Measurements from ENCODE around the gene HPSE2. TPM values are rescaled to one million over a fixed set of nuclear protein-coding genes. Genes with fewer than 3 reads are reported as not detected.
A peak's percentile ranks its signal among the peaks of the same experiment; 100 is the strongest.

The HPSE2 gene
- total RNA-seq, 1 experiment from 2014 or later, result not detected

DNA sequence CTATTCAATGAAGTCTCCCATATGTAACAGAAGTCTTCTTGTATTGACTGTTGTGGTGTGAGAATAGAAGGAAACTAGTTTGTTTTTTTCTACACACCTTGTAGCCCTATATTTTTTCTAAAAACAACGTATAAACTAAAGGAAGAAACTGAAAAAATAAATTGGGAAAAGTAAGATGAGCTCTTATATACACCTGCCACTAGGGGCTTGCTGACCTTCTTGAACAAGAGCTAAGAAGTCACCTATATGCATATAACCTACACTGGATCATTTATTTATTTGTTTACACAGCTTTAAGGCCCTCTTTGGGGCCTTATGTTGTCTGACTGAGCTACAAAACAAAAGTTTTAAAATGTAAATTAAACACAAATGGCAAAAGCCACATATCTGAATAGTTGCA lies 383.0 kb downstream of the HPSE2 start:
- Histone ChIP-seq H3K36me3 (ENCODE audit: control insufficient read depth, insufficient read depth, low read length) (no peaks in the 10 kb centered on the region), H3K4me1 (ENCODE audit: control insufficient read depth, insufficient read depth, low read length) (no peaks in the 10 kb centered on the region), H3K27me3 (ENCODE audit: control insufficient read depth, insufficient read depth, low read length) (no peaks in the 10 kb centered on the region), H3K4me3 (ENCODE audit: low read depth in 2 of 2, low read length in 2 of 2) (no peak overlapping the region), H3K9me3 (ENCODE audit: control insufficient read depth, insufficient read depth, low read depth, low read length) (no peaks in the 10 kb centered on the region), H3K27ac (ENCODE audit: low read length) (no peak overlapping the region)
- POLR2A ChIA-PET, result no interaction called here
- in situ Hi-C loops (cut with HindIII; ENCODE audit: low pct_unique_long_range_greater_than_20kb, low sequenced_read_pairs), result no loop called here
- ATAC-seq (no peak), DNase-seq (ENCODE audit: low read depth, low spot score) (no peak)
- TF ChIP-seq, protein P1, sequence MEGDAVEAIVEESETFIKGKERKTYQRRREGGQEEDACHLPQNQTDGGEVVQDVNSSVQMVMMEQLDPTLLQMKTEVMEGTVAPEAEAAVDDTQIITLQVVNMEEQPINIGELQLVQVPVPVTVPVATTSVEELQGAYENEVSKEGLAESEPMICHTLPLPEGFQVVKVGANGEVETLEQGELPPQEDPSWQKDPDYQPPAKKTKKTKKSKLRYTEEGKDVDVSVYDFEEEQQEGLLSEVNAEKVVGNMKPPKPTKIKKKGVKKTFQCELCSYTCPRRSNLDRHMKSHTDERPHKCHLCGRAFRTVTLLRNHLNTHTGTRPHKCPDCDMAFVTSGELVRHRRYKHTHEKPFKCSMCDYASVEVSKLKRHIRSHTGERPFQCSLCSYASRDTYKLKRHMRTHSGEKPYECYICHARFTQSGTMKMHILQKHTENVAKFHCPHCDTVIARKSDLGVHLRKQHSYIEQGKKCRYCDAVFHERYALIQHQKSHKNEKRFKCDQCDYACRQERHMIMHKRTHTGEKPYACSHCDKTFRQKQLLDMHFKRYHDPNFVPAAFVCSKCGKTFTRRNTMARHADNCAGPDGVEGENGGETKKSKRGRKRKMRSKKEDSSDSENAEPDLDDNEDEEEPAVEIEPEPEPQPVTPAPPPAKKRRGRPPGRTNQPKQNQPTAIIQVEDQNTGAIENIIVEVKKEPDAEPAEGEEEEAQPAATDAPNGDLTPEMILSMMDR (IDR thresholded peaks at IDR 0.05), result peak; percentile 37; the same call in 1 of the 2 replicates
- TF ChIP-seq TCF7L2 (IDR thresholded peaks at IDR 0.05; ENCODE audit: low read depth, low read length), result no peak
- TF ChIP-seq SIN3A (IDR thresholded peaks at IDR 0.05; ENCODE audit: borderline replicate concordance, insufficient read depth, low read depth, low read length), result no peak
- intact Hi-C loops (cut with micrococcal nuclease; ENCODE audit: unreplicated experiment), result no loop called here
- CTCF ChIA-PET, result interaction anchor here (0.6 to 1.0 kb wide), 2 partner anchors 8 to 9 kb away, joined by 3 read pairs; no protein-coding TSS in a partner anchor
- no TSS peak for BruUV-seq (replicated peaks)

DNA sequence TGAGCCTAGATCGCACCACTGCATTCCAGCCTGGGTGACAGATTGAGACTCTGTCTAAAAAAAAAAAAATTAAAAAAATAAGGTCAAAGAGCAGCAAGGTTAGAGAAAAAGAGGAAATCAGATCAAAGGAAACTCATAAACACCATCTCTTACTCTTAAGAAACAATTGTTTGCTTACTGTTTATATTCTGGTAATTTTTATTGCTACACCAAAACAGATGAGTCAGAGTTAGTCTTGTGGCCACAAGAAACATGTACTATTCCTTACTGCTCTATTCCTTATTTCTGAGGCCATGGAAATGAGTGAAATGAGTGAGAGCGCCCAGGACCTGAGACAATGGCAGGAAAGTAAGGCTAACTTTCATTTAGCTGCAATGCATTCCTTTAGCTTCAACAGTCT lies 387.3 kb downstream of the HPSE2 start:
- Histone ChIP-seq H3K36me3 (ENCODE audit: control insufficient read depth, insufficient read depth, low read length) (no peaks in the 10 kb centered on the region), H3K9me3 (ENCODE audit: control insufficient read depth, insufficient read depth, low read depth, low read length) (no peaks in the 10 kb centered on the region), H3K27ac (ENCODE audit: low read length) (no peak overlapping the region), H3K4me1 (ENCODE audit: control insufficient read depth, insufficient read depth, low read length) (no peaks in the 10 kb centered on the region), H3K4me3 (ENCODE audit: low read depth in 2 of 2, low read length in 2 of 2) (no peak overlapping the region), H3K27me3 (ENCODE audit: control insufficient read depth, insufficient read depth, low read length) (no peaks in the 10 kb centered on the region)
- TF ChIP-seq, protein P1 (IDR thresholded peaks at IDR 0.05), result no peak
- TF ChIP-seq SIN3A (IDR thresholded peaks at IDR 0.05; ENCODE audit: borderline replicate concordance, insufficient read depth, low read depth, low read length), result no peak
- no peak for TF ChIP-seq POLR2AphosphoS5 (IDR thresholded peaks at IDR 0.05; ENCODE audit: low read depth, low read length)
- TF ChIP-seq, protein P2, sequence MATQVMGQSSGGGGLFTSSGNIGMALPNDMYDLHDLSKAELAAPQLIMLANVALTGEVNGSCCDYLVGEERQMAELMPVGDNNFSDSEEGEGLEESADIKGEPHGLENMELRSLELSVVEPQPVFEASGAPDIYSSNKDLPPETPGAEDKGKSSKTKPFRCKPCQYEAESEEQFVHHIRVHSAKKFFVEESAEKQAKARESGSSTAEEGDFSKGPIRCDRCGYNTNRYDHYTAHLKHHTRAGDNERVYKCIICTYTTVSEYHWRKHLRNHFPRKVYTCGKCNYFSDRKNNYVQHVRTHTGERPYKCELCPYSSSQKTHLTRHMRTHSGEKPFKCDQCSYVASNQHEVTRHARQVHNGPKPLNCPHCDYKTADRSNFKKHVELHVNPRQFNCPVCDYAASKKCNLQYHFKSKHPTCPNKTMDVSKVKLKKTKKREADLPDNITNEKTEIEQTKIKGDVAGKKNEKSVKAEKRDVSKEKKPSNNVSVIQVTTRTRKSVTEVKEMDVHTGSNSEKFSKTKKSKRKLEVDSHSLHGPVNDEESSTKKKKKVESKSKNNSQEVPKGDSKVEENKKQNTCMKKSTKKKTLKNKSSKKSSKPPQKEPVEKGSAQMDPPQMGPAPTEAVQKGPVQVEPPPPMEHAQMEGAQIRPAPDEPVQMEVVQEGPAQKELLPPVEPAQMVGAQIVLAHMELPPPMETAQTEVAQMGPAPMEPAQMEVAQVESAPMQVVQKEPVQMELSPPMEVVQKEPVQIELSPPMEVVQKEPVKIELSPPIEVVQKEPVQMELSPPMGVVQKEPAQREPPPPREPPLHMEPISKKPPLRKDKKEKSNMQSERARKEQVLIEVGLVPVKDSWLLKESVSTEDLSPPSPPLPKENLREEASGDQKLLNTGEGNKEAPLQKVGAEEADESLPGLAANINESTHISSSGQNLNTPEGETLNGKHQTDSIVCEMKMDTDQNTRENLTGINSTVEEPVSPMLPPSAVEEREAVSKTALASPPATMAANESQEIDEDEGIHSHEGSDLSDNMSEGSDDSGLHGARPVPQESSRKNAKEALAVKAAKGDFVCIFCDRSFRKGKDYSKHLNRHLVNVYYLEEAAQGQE (IDR thresholded peaks at IDR 0.05; ENCODE audit: insufficient read depth in 1 of 2, low read depth in 2 of 2, low read length in 1 of 2), result no peak
- no peak for TF ChIP-seq TCF7L2 (IDR thresholded peaks at IDR 0.05; ENCODE audit: low read depth, low read length)
- ChIA-PET CTCF (no interaction called here), POLR2A (no interaction called here)
- DNase-seq (ENCODE audit: low read depth, low spot score) (no peak), ATAC-seq (0 out of 2 replicates have a peak, but pooled peaks have one; percentile 38)
- in situ Hi-C loops (cut with HindIII; ENCODE audit: low pct_unique_long_range_greater_than_20kb, low sequenced_read_pairs) (no loop called here), intact Hi-C loops (cut with micrococcal nuclease; ENCODE audit: unreplicated experiment) (no loop called here)
- BruUV-seq (replicated peaks), result no TSS peak
